SU-DHL-6 (cell line): ENCODE measurements around the gene GTPBP4.

ENCODE experiments used
- EZH2phosphoT487 ChIP-seq: fragments of 200-600 bp; sonication (generic), shearing (Covaris generic); conservative IDR thresholded peaks from 2 replicates; pipeline ENCODE4 v1.6.1; 2018; ENCODE audit warnings: mild to moderate bottlenecking, antibody characterized with exemption, low read length, moderate library complexity, mixed read lengths
- TF ChIP-seq, protein P1 (sequence below): fragments of 200-600 bp; sonication (generic); IDR thresholded peaks from one replicate; pipeline ENCODE4 v1.5.1; 2017; ENCODE audit warnings: antibody characterized with exemption, mild to moderate bottlenecking, low read length, moderate library complexity; ENCODE audit not compliant: insufficient read depth, poor library complexity, severe bottlenecking

DNA sequence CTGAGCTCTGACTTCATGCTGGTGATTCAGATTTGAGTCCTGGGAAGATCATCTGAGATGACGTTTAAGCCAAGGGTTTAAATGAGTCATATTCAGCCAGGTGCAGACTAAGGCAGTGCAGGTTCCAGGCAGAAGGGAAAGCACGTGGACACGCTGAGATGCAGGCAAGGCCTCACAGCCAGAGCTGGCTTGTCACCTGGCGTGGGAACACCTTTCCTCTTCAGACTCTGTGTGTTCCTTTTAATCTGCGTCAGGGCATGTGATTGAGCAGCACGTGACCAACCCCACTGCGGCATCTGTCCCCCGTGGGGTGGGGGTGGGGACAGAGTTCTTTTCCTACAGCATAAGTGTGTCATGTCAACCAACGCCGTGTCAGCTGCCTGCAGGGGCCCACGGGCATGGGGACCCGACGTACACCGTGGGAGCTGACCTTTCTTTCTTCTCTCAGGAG lies 48.1 kb downstream of the GTPBP4 start:
- TF ChIP-seq, protein P1, sequence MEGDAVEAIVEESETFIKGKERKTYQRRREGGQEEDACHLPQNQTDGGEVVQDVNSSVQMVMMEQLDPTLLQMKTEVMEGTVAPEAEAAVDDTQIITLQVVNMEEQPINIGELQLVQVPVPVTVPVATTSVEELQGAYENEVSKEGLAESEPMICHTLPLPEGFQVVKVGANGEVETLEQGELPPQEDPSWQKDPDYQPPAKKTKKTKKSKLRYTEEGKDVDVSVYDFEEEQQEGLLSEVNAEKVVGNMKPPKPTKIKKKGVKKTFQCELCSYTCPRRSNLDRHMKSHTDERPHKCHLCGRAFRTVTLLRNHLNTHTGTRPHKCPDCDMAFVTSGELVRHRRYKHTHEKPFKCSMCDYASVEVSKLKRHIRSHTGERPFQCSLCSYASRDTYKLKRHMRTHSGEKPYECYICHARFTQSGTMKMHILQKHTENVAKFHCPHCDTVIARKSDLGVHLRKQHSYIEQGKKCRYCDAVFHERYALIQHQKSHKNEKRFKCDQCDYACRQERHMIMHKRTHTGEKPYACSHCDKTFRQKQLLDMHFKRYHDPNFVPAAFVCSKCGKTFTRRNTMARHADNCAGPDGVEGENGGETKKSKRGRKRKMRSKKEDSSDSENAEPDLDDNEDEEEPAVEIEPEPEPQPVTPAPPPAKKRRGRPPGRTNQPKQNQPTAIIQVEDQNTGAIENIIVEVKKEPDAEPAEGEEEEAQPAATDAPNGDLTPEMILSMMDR: no peak
- TF ChIP-seq EZH2phosphoT487: no peak
